K562 (cell line): ENCODE data around the gene EME1. TPM values are rescaled to one million over a fixed set of nuclear protein-coding genes. Genes with fewer than 3 reads are reported as not detected.
A peak's percentile ranks its signal among the peaks of the same experiment; 100 is the strongest.
"Not testable (repeated sequence)": the region's sequence is repeated elsewhere in the genome, so short reads cannot be mapped to it uniquely, and the experiment has no call there.

ENCODE experiments used
- ATAC-seq: fragments of 200-7000 bp; cut with Tn5 transposase; 3 replicates; pipeline ENCODE4 v1.9.1; 2020; ENCODE audit warnings: moderate library complexity
- BruUV-seq: library from RNA; stranded (reverse); fragments of 400-500 nt; replicated peaks from 2 replicates; lab custom pipeline; 2021; lab: Mats Ljungman, UMichigan
- CTCF ChIA-PET: fragments of 300-600 bp; formaldehyde crosslinking; extraction: SDS; loops from one replicate; lab custom pipeline; 2021; ENCODE audit warnings: low intra/inter-chr PET ratio; lab: Yijun Ruan, JAX
- POLR2A ChIA-PET: fragments of 300-600, 350-650 bp; sonication (Branson Sonifier 250); formaldehyde crosslinking; extraction: SDS; loops from one replicate; lab custom pipeline; 2021; ENCODE audit warnings: antibody characterized with exemption, inconsistent platforms; lab: Yijun Ruan, JAX
- DNase-seq, 4 experiments: peaks; one replicate each; pipeline versions ENCODE4 v3.0.0 to v3.0.0-alpha.2; 2011 to 2018; ENCODE audit warnings: low spot score in 3 of 4, mixed read lengths in 3 of 4; ENCODE audit errors: extremely low read depth in 1 of 4
- FAIRE-seq: peaks from 2 replicates; lab custom pipeline; 2011; peaks lifted over from hg19 to GRCh38; lab: Jason Lieb, UNC
- H2AFZ ChIP-seq: 2 replicates; pipeline ENCODE4 v1.6.0; 2011; ENCODE audit warnings: low read depth, low read length, control low read depth, inconsistent platforms
- H3K27ac ChIP-seq: fragments of 200-600 bp; 3 replicates; pipeline ENCODE4 v1.8.0; 2011; ENCODE audit warnings: low read depth, mild to moderate bottlenecking, control low read depth, inconsistent platforms, low read length, moderate library complexity, mixed read lengths; ENCODE audit errors: extremely low read depth
- H3K27me3 ChIP-seq, 2 experiments: fragments of 300-600 bp in 1 of 2; 2 replicates in 1 of 2; 3 replicates in 1 of 2; pipeline versions ENCODE4 v1.6.0 to v1.8.0; 2011; ENCODE audit warnings: inconsistent platforms in 2 of 2, low read length in 2 of 2, mild to moderate bottlenecking in 1 of 2, mixed read lengths in 1 of 2, moderate library complexity in 1 of 2; ENCODE audit not compliant: control insufficient read depth in 2 of 2, insufficient read depth in 2 of 2
- H3K36me3 ChIP-seq: fragments of 300-600 bp; 3 replicates; pipeline ENCODE4 v1.8.0; 2011; ENCODE audit warnings: mild to moderate bottlenecking, low read length, inconsistent platforms; ENCODE audit not compliant: control insufficient read depth, insufficient read depth
- H3K4me1 ChIP-seq, 2 experiments: fragments of 200-600 bp in 1 of 2; replicated peaks in 1 of 2; 2 replicates in 1 of 2; 3 replicates in 1 of 2; pipeline versions ENCODE4 v1.5.1 to v1.8.0; 2011; ENCODE audit warnings: inconsistent platforms in 2 of 2, low read length in 2 of 2, mild to moderate bottlenecking in 1 of 2, mixed read lengths in 1 of 2, moderate library complexity in 1 of 2; ENCODE audit not compliant: control insufficient read depth in 2 of 2, insufficient read depth in 2 of 2
- H3K4me2 ChIP-seq: 2 replicates; pipeline ENCODE4 v1.6.1; 2011; ENCODE audit warnings: low read length, control low read depth, inconsistent platforms, mixed read lengths; ENCODE audit not compliant: insufficient read depth
- H3K4me3 ChIP-seq: fragments of 200-600 bp; sonication (generic), shearing (Covaris generic); 2 replicates; pipeline ENCODE4 v1.5.1; 2016; ENCODE audit warnings: control low read depth, inconsistent platforms
- H3K79me2 ChIP-seq: fragments of 200-600 bp; 3 replicates; pipeline ENCODE4 v1.8.0; 2011; ENCODE audit warnings: low read length, inconsistent platforms; ENCODE audit not compliant: control insufficient read depth, insufficient read depth
- H3K9ac ChIP-seq, 2 experiments: 2 replicates each; pipeline versions ENCODE4 v1.6.0 to v1.6.1; 2011; ENCODE audit warnings: low read depth in 2 of 2, low read length in 2 of 2, control low read depth in 1 of 2, inconsistent platforms in 1 of 2, mild to moderate bottlenecking in 1 of 2, mixed read lengths in 1 of 2; ENCODE audit not compliant: insufficient read depth in 1 of 2
- H3K9me1 ChIP-seq: one replicate; pipeline ENCODE4 v1.6.0; 2011; ENCODE audit warnings: inconsistent platforms, mild to moderate bottlenecking, low read length, moderate library complexity; ENCODE audit not compliant: control insufficient read depth, insufficient read depth
- H3K9me3 ChIP-seq: replicated peaks from 2 replicates; pipeline ENCODE4 v1.5.1; 2011; ENCODE audit warnings: low read depth, low read length, inconsistent platforms; ENCODE audit not compliant: control insufficient read depth, insufficient read depth
- H4K20me1 ChIP-seq: replicated peaks from 2 replicates; pipeline ENCODE4 v1.6.1; 2011; ENCODE audit warnings: low read length, inconsistent platforms, mixed read lengths; ENCODE audit not compliant: control insufficient read depth, insufficient read depth
- C11orf30 ChIP-seq: fragments of 450-650 bp; IDR thresholded peaks from 2 replicates; pipeline ENCODE4 v1.6.1; 2016; ENCODE audit warnings: low read depth, mild to moderate bottlenecking
- CBX3 ChIP-seq, 2 experiments: IDR thresholded peaks; 1 replicate in 1 of 2; 2 replicates in 1 of 2; pipeline ENCODE4 v1.6.1; 2012; ENCODE audit warnings: inconsistent platforms in 2 of 2, low read length in 2 of 2, borderline replicate concordance in 1 of 2, control low read depth in 1 of 2
- CBX5 ChIP-seq: IDR thresholded peaks from 2 replicates; pipeline ENCODE4 v1.6.1; 2014; ENCODE audit warnings: low read depth, borderline replicate concordance
- MAFF ChIP-seq: IDR thresholded peaks from 2 replicates; pipeline ENCODE4 v1.6.1; 2012; ENCODE audit warnings: low read length, improper control_type of control experiment
- MAFG ChIP-seq: fragments of 450-650 bp; conservative IDR thresholded peaks from 2 replicates; pipeline ENCODE4 v1.6.1; 2016; ENCODE audit warnings: missing genetic modification characterization, missing compliant biosample characterization
- MAFK ChIP-seq: IDR thresholded peaks from 2 replicates; pipeline ENCODE4 v1.6.1; 2011; ENCODE audit warnings: low read length, improper control_type of control experiment
- TRIM28 ChIP-seq: fragments of 450-650 bp; IDR thresholded peaks from 2 replicates; pipeline ENCODE4 v1.6.1; 2017
- ZNF316 ChIP-seq: fragments of 450-650 bp; IDR thresholded peaks from 2 replicates; pipeline ENCODE4 v1.6.1; 2016
- WGBS: fragments of 100-300 bp; shearing (Covaris generic); methylation state at CpG from one replicate; pipeline ENCODE4 v1.1.6; 2016; ENCODE audit warnings: low coverage, mixed read lengths; ENCODE audit not compliant: insufficient coverage; ENCODE audit errors: missing lambda C conversion rate; 5-methylcytosine and 5-hydroxymethylcytosine counted together
- in situ Hi-C: fragments of 300-500 bp; cut with MboI; formaldehyde crosslinking; loops from 4 replicates; pipeline ENCODE4 v1.15.0; 2018; ENCODE audit warnings: inconsistent platforms, mixed read lengths
- intact Hi-C: fragments of 100-400 bp; cut with micrococcal nuclease; formaldehyde crosslinking; loops from 2 replicates; pipeline ENCODE4 v1.14.2; 2022
- polyA plus RNA-seq, 8 experiments: library from polyadenylated mRNA; depleted of rRNA in 4 of 8; stranded (reverse) in 5 of 8; unstranded in 3 of 8; fragments of >200 nt; fragmentation: Nextera tagmentation in 2 of 8; fragmentation: Illumina TruSeq in 1 of 8; extraction: Ambion mirVana in 2 of 8; extraction: Trizol in 1 of 8; gene quantifications; 2 replicates each; pipeline versions ENCODE4 v1.2.1 to v1.2.3, GENCODE V29; 2011 to 2014; ENCODE audit warnings: inconsistent platforms in 1 of 8, missing spikeins in 1 of 8
- total RNA-seq, 7 experiments: library from RNA; depleted of rRNA in 6 of 7; stranded (reverse); fragments of >200 nt in 6 of 7; fragmentation: Illumina TruSeq in 2 of 7; extraction: Trizol in 2 of 7; gene quantifications; 2 replicates each; pipeline versions ENCODE4 v1.2.1 to v1.2.3, GENCODE V29; 2011 to 2021; ENCODE audit warnings: low replicate concordance in 1 of 7

Gene EME1
- total and polyA plus RNA-seq, 9 of the 15 experiments (the other 6 are each of a cell fraction or from before 2014, with no cell fraction given) = 14.6 to 44.1 (median 24.0) TPM

DNA sequence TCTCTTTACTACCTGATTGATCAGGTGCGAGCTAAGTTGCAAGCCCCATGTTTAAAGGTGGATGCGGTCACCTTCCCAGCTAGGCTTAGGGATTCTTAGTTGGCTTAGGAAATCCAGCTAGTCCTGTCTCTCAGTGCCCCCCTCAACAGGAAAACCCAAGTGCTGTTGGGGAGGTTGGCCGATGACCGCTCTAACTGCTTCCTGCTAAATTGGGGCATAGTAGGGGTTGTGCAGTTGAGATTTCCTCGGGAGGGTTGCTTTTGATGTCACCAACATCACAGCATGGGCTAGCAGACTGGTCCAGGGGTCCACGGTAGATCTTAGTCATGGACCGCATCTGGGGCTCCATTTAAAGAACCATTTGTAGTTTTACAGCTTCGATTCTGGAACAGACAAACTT lies 26.6 kb downstream of the EME1 start:
- Histone ChIP-seq H3K36me3 (peaks cover 17% of the 10 kb centered on the region), H3K4me1 (peaks cover 21 to 29% of the 10 kb centered on the region in 2 experiments; a peak in 4 of 5 replicates), H4K20me1 (0 out of 2 replicates have a peak, but pooled peaks cover 15% of the 10 kb centered on the region), H3K79me2 (peaks cover 30% of the 10 kb centered on the region)
- H2AFZ ChIP-seq, H3K9me1 ChIP-seq, CTCF ChIA-PET, ATAC-seq, H3K4me2 ChIP-seq, intact Hi-C loops, H3K4me3 ChIP-seq, H3K27ac ChIP-seq, H3K27me3 ChIP-seq, in situ Hi-C loops, H3K9me3 ChIP-seq, FAIRE-seq, BruUV-seq, H3K9ac ChIP-seq: not testable (repeated sequence)
- TF ChIP-seq CBX3 (IDR thresholded peaks at IDR 0.05; ENCODE audit: borderline replicate concordance in 1 of 2, low read length in 2 of 2) (peak in 1 of 2 experiments; percentile 83; a peak in 1 of 3 replicates), TRIM28 (peak; percentile 60; the same call in 1 of the 2 replicates), CBX5 (peak; percentile 80; the same call in 1 of the 2 replicates)
- DNase-seq = peak in 1 of 4 experiments; percentile 28
- 89% methylated on average over 7 of the region's 8 CpGs for WGBS
- POLR2A ChIA-PET = interaction anchor here (0.6 to 6.4 kb wide), 3 partner anchors 8 to 737 kb away, joined by 3 to 129 read pairs (median 4); no protein-coding TSS in a partner anchor

DNA sequence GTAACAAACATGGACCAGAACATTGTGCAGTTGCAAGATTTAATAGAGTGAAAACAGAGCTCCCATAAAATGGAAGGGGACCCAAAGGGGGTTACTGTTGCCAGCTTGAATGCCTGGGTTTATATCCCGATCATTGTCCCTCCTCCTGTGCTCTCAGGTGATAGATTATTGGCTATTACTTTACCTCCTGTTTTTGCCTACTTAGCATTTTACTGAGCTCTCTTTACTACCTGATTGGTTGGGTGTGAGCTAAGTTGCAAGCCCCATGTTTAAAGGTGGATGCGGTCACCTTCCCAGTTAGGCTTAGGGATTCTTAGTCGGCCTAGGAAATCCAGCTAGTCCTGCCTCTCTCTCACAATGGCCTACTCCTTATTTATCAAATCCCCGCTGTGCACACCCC lies 32.3 kb downstream of the EME1 start:
- BruUV-seq, intact Hi-C loops, H2AFZ ChIP-seq, H3K4me2 ChIP-seq, DNase-seq, H3K4me3 ChIP-seq, H3K27me3 ChIP-seq, ATAC-seq, H3K9ac ChIP-seq, FAIRE-seq, H3K36me3 ChIP-seq, CTCF ChIA-PET, H4K20me1 ChIP-seq, H3K4me1 ChIP-seq, H3K27ac ChIP-seq, in situ Hi-C loops, H3K9me3 ChIP-seq, H3K79me2 ChIP-seq, H3K9me1 ChIP-seq: not testable (repeated sequence)
- POLR2A ChIA-PET = interaction anchor here (0.8 to 3.8 kb wide), 3 partner anchors 9 to 232 kb away, joined by 3 to 19 read pairs (median 3); partner anchors contain the start of genes CACNA1G and LRRC59
- 14% methylated on average over 4 of the region's 4 CpGs for WGBS
- TF ChIP-seq C11orf30 (peak; percentile 81), MAFK (peak; percentile 33; the same call in 1 of the 2 replicates), MAFF (peak; percentile 56), ZNF316 (peak; percentile 89), MAFG (tag) (peak; percentile 75)
